ENCODE data around the gene EP400.

The EP400 gene

DNA sequence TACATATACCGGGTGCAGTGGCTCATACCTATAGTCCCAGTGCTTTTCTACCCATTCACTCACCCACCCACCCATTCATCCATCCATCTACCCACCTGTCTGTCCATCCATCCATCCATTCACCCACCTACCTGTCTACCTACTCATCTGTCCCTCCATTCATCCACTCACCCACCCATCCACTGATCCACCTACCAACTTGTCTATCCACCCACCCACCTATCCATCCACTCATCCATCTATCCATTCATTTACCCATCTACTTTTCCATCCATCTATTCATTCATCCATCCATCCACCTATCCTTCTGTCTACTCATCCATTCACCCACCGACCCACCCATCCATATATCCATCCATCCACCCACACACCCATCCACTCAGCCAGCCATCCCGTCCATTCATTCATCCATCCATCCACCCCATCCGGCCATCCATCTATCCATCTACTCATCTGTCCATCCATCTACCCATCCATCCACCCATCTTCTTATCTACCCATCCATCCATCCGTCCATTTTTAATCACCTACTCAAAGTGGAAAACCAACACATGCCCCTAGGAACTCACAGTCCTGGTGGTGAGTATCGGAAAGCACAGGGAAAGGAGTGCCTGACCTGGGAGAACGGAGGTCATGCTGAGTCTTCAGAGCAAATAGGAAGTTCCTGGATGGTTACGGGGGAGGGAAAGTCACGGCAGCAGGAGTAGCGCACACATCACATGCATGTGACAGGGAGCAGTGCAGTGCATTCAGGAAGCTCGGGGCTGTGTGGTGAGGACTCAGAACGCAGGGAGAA, 174.4 kb downstream of the EP400 start:
- H3K9me3 ChIP-seq (ENCODE audit: control insufficient read depth, insufficient read depth, low read depth, low read length), result no peaks in the 10 kb centered on the region
- no peak overlapping the region for H3K4me3 ChIP-seq (ENCODE audit: low read depth, low read length)
- ChIA-PET CTCF (no interaction called here), POLR2A (no interaction called here)
- H3K27ac ChIP-seq (ENCODE audit: extremely low read depth, low read depth, low read length), result no peak overlapping the region
- H3K36me3 ChIP-seq (ENCODE audit: control insufficient read depth in 2 of 2, insufficient read depth in 1 of 2, low read length in 2 of 2), result peaks cover 30 to 91% of the 10 kb centered on the region in 2 experiments
- H3K4me1 ChIP-seq (ENCODE audit: control insufficient read depth, insufficient read depth, low read length), result no peaks in the 10 kb centered on the region
- TF ChIP-seq ZNF521 (tag by site-specific recombination; IDR thresholded peaks at IDR 0.05), result no peak
- TF ChIP-seq, protein P1, sequence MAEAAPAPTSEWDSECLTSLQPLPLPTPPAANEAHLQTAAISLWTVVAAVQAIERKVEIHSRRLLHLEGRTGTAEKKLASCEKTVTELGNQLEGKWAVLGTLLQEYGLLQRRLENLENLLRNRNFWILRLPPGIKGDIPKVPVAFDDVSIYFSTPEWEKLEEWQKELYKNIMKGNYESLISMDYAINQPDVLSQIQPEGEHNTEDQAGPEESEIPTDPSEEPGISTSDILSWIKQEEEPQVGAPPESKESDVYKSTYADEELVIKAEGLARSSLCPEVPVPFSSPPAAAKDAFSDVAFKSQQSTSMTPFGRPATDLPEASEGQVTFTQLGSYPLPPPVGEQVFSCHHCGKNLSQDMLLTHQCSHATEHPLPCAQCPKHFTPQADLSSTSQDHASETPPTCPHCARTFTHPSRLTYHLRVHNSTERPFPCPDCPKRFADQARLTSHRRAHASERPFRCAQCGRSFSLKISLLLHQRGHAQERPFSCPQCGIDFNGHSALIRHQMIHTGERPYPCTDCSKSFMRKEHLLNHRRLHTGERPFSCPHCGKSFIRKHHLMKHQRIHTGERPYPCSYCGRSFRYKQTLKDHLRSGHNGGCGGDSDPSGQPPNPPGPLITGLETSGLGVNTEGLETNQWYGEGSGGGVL (tag by site-specific recombination; IDR thresholded peaks at IDR 0.05), result no peak
- peak; percentile 29; the same call in 1 of the 2 replicates for TF ChIP-seq ZBTB17 (tag by site-specific recombination; IDR thresholded peaks at IDR 0.05)
- peak; percentile 93 for TF ChIP-seq ZNF366 (tag by site-specific recombination; conservative IDR thresholded peaks at IDR 0.05)
- 0 out of 2 replicates have a peak, but pooled peaks have one; percentile 29 for TF ChIP-seq ZNF571 (tag by site-specific recombination; IDR thresholded peaks at IDR 0.05)
- TF ChIP-seq EGR2 (tag by site-specific recombination; IDR thresholded peaks at IDR 0.05; ENCODE audit: low read depth), result peak; percentile 98
- TF ChIP-seq ZFHX2 (tag by site-specific recombination; conservative IDR thresholded peaks at IDR 0.05), result peak; percentile 73

- peaks cover 30 to 90% of the 10 kb centered on the region in 2 experiments for H3K36me3 ChIP-seq (ENCODE audit: control insufficient read depth in 2 of 2, insufficient read depth in 1 of 2, low read length in 2 of 2)
- no peak overlapping the region for H3K4me3 ChIP-seq (ENCODE audit: low read depth, low read length)
- ChIA-PET CTCF (no interaction called here), POLR2A (no interaction called here)
- no peak overlapping the region for H3K27ac ChIP-seq (ENCODE audit: extremely low read depth, low read depth, low read length)
- H3K4me1 ChIP-seq (ENCODE audit: control insufficient read depth, insufficient read depth, low read length), result no peaks in the 10 kb centered on the region
- H3K9me3 ChIP-seq (ENCODE audit: control insufficient read depth, insufficient read depth, low read depth, low read length), result no peaks in the 10 kb centered on the region
- TF ChIP-seq ZNF174 (tag by site-specific recombination; IDR thresholded peaks at IDR 0.05) (no peak), YY1 (tag by site-specific recombination; IDR thresholded peaks at IDR 0.05) (no peak)
Observed at GRCh38 chr12:132124766-132125425, 175.2 kb downstream of the EP400 start.

GRCh38 chr12:132125736-132126135, 176.0 kb downstream of the EP400 start:
- Histone ChIP-seq H3K36me3 (ENCODE audit: control insufficient read depth in 2 of 2, insufficient read depth in 1 of 2, low read length in 2 of 2) (peaks cover 27 to 83% of the 10 kb centered on the region in 2 experiments), H3K27ac (ENCODE audit: extremely low read depth, low read depth, low read length) (no peak overlapping the region), H3K4me1 (ENCODE audit: control insufficient read depth, insufficient read depth, low read length) (no peaks in the 10 kb centered on the region), H3K9me3 (ENCODE audit: control insufficient read depth, insufficient read depth, low read depth, low read length) (no peaks in the 10 kb centered on the region), H3K4me3 (ENCODE audit: low read depth, low read length) (no peak overlapping the region)
- ChIA-PET CTCF (interaction anchor here (0.6 kb wide), 1 partner anchor 290 kb away, joined by 3 read pairs; no protein-coding TSS in a partner anchor), POLR2A (no interaction called here)
- TF ChIP-seq ZNF776 (tag by site-specific recombination; IDR thresholded peaks at IDR 0.05; ENCODE audit: borderline replicate concordance) (no peak), ZNF292 (tag by site-specific recombination; IDR thresholded peaks at IDR 0.05; ENCODE audit: borderline replicate concordance, low read depth) (no peak), ZNF626 (tag by site-specific recombination; IDR thresholded peaks at IDR 0.05) (no peak), ZBTB17 (tag by site-specific recombination; IDR thresholded peaks at IDR 0.05) (no peak), ZNF19 (tag by site-specific recombination; IDR thresholded peaks at IDR 0.05; ENCODE audit: low read depth) (no peak), ZNF555 (tag by site-specific recombination; conservative IDR thresholded peaks at IDR 0.05) (no peak), ZNF280D (tag by site-specific recombination; IDR thresholded peaks at IDR 0.05) (no peak), WT1 (tag by site-specific recombination; IDR thresholded peaks at IDR 0.05) (no peak), ZSCAN30 (tag by site-specific recombination; IDR thresholded peaks at IDR 0.05) (no peak), ZNF530 (tag by site-specific recombination; IDR thresholded peaks at IDR 0.05; ENCODE audit: low read depth) (no peak), FEZF1 (tag by site-specific recombination; IDR thresholded peaks at IDR 0.05) (no peak)
- TF ChIP-seq, protein P2, sequence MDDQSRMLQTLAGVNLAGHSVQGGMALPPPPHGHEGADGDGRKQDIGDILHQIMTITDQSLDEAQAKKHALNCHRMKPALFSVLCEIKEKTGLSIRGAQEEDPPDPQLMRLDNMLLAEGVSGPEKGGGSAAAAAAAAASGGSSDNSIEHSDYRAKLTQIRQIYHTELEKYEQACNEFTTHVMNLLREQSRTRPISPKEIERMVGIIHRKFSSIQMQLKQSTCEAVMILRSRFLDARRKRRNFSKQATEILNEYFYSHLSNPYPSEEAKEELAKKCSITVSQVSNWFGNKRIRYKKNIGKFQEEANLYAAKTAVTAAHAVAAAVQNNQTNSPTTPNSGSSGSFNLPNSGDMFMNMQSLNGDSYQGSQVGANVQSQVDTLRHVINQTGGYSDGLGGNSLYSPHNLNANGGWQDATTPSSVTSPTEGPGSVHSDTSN (CRISPR knock-in tag; IDR thresholded peaks at IDR 0.05), result no peak
